Astrocyte (in vitro differentiated cells and primary cell): ENCODE data around the gene C1QC. TPM values are rescaled to one million over a fixed set of nuclear protein-coding genes. Genes with fewer than 3 reads are reported as not detected.

Experiments
- DNase-seq: peaks from one replicate; pipeline ENCODE4 v3.0.0-alpha.2; 2010; ENCODE audit warnings: low read depth
- FAIRE-seq: peaks from 2 replicates; lab custom pipeline; 2011; peaks lifted over from hg19 to GRCh38; lab: Jason Lieb, UNC
- H2AFZ ChIP-seq: 2 replicates; pipeline ENCODE4 v1.6.0; 2012; ENCODE audit warnings: low read depth, low read length, inconsistent platforms
- H3K27ac ChIP-seq: 2 replicates; pipeline ENCODE4 v1.5.1; 2011; ENCODE audit warnings: low read depth, low read length, inconsistent platforms
- H3K27me3 ChIP-seq: 2 replicates; pipeline ENCODE4 v1.6.0; 2011; ENCODE audit warnings: low read length, inconsistent platforms; ENCODE audit not compliant: insufficient read depth
- H3K36me3 ChIP-seq: 2 replicates; pipeline ENCODE4 v1.5.1; 2011; ENCODE audit warnings: low read length, inconsistent platforms; ENCODE audit not compliant: insufficient read depth
- H3K4me1 ChIP-seq: 2 replicates; pipeline ENCODE4 v1.5.1; 2011; ENCODE audit warnings: low read length, inconsistent platforms; ENCODE audit not compliant: insufficient read depth
- H3K4me2 ChIP-seq: 2 replicates; pipeline ENCODE4 v1.6.0; 2012; ENCODE audit warnings: low read length, inconsistent platforms
- H3K4me3 ChIP-seq: 2 replicates; pipeline ENCODE4 v1.5.1; 2011; ENCODE audit warnings: low read depth, mild to moderate bottlenecking, low read length, inconsistent platforms; ENCODE audit not compliant: insufficient read depth
- H3K79me2 ChIP-seq: 2 replicates; pipeline ENCODE4 v1.6.0; 2012; ENCODE audit warnings: mild to moderate bottlenecking, low read length, inconsistent platforms; ENCODE audit not compliant: insufficient read depth
- H3K9ac ChIP-seq: 2 replicates; pipeline ENCODE4 v1.6.0; 2012; ENCODE audit warnings: mild to moderate bottlenecking, low read length, inconsistent platforms
- H3K9me3 ChIP-seq: 2 replicates; pipeline ENCODE4 v1.5.1; 2012; ENCODE audit warnings: low read depth, mild to moderate bottlenecking, low read length, inconsistent platforms; ENCODE audit not compliant: insufficient read depth
- H4K20me1 ChIP-seq: 2 replicates; pipeline ENCODE4 v1.6.0; 2012; ENCODE audit warnings: low read length, inconsistent platforms; ENCODE audit not compliant: insufficient read depth
- H3K27ac Mint-ChIP-seq: one replicate; pipeline ENCODE4 v1.8.0; 2021; ENCODE audit warnings: mild to moderate bottlenecking, mixed read lengths; ENCODE audit not compliant: unreplicated experiment
- H3K27me3 Mint-ChIP-seq: one replicate; pipeline ENCODE4 v1.8.0; 2021; ENCODE audit warnings: low read depth, mixed read lengths; ENCODE audit not compliant: unreplicated experiment
- H3K36me3 Mint-ChIP-seq: one replicate; pipeline ENCODE4 v1.8.0; 2021; ENCODE audit warnings: low read depth, mixed read lengths; ENCODE audit not compliant: unreplicated experiment
- H3K4me1 Mint-ChIP-seq: one replicate; pipeline ENCODE4 v1.8.0; 2021; ENCODE audit warnings: low read depth, mixed read lengths; ENCODE audit not compliant: unreplicated experiment
- H3K4me3 Mint-ChIP-seq: one replicate; pipeline ENCODE4 v1.8.0; 2021; ENCODE audit warnings: mild to moderate bottlenecking, moderate library complexity, mixed read lengths; ENCODE audit not compliant: unreplicated experiment
- H3K9me3 Mint-ChIP-seq: one replicate; pipeline ENCODE4 v1.8.0; 2021; ENCODE audit warnings: mild to moderate bottlenecking, mixed read lengths; ENCODE audit not compliant: unreplicated experiment
- CTCF ChIP-seq: IDR thresholded peaks from 2 replicates; pipeline ENCODE4 v1.5.1; 2011; ENCODE audit warnings: low read depth, mild to moderate bottlenecking, inconsistent platforms, low read length, moderate library complexity; ENCODE audit not compliant: insufficient read depth
- EZH2 ChIP-seq: IDR thresholded peaks from 2 replicates; pipeline ENCODE4 v1.6.1; 2012; ENCODE audit warnings: mild to moderate bottlenecking, low read length, inconsistent platforms; ENCODE audit not compliant: insufficient read depth
- total RNA-seq: library from RNA; stranded (reverse); gene quantifications from 2 replicates; pipeline ENCODE4 v1.2.1, GENCODE V29; 2021

Gene C1QC
- total RNA-seq, 1 donor from 2014 or later, result not detected

- H3K9me3 ChIP-seq, result no peaks in the 10 kb centered on the region
- Mint-ChIP-seq H3K4me3 (no peak overlapping the region), H3K36me3 (no peaks in the 10 kb centered on the region)
Observed at GRCh38 chr1:22660716-22661241, 17.3 kb downstream of the C1QC start.

GRCh38 chr1:22661880-22662279 lies 18.4 kb downstream of the C1QC start:
- H3K4me1 ChIP-seq, result no peaks in the 10 kb centered on the region
- Mint-ChIP-seq H3K4me1 (no peaks in the 10 kb centered on the region), H3K4me3 (no peak overlapping the region), H3K36me3 (no peaks in the 10 kb centered on the region), H3K27me3 (peaks cover 64% of the 10 kb centered on the region), H3K27ac (no peak overlapping the region), H3K9me3 (no peaks in the 10 kb centered on the region)
- TF ChIP-seq EZH2 (no peak), CTCF (no peak)
- H3K9me3 ChIP-seq, result no peaks in the 10 kb centered on the region
- FAIRE-seq (no peak), DNase-seq (no peak)
- no peak overlapping the region for H3K4me2 ChIP-seq
- no peaks in the 10 kb centered on the region for H4K20me1 ChIP-seq
- peaks cover 37% of the 10 kb centered on the region for H3K27me3 ChIP-seq
- no peak overlapping the region for H3K27ac ChIP-seq
- H2AFZ ChIP-seq, result no peak overlapping the region
- H3K4me3 ChIP-seq, result no peak overlapping the region
- H3K9ac ChIP-seq, result no peak overlapping the region
- no peaks in the 10 kb centered on the region for H3K79me2 ChIP-seq
- H3K36me3 ChIP-seq, result no peaks in the 10 kb centered on the region

More at GRCh38 chr1:22660716-22661241, 17.3 kb downstream of the C1QC start:
- H3K27ac ChIP-seq, result no peak overlapping the region
- no peak overlapping the region for H2AFZ ChIP-seq
- H3K27me3 ChIP-seq, result peaks cover 43% of the 10 kb centered on the region
- H3K4me1 ChIP-seq, result no peaks in the 10 kb centered on the region
- FAIRE-seq, result no peak
- no peaks in the 10 kb centered on the region for H3K36me3 ChIP-seq
- H4K20me1 ChIP-seq, result no peaks in the 10 kb centered on the region
- Mint-ChIP-seq H3K9me3 (no peaks in the 10 kb centered on the region), H3K27me3 (peaks cover 65% of the 10 kb centered on the region), H3K4me1 (no peaks in the 10 kb centered on the region), H3K27ac (no peak overlapping the region)
- H3K4me2 ChIP-seq, result no peak overlapping the region
- DNase-seq, result no peak
- H3K4me3 ChIP-seq, result no peak overlapping the region
- H3K79me2 ChIP-seq, result no peaks in the 10 kb centered on the region
- TF ChIP-seq EZH2 (no peak), CTCF (no peak)
- H3K9ac ChIP-seq, result no peak overlapping the region

- Mint-ChIP-seq H3K9me3 (no peaks in the 10 kb centered on the region), H3K27ac (peak overlapping the region; percentile 74), H3K4me1 (no peaks in the 10 kb centered on the region), H3K36me3 (no peaks in the 10 kb centered on the region), H3K4me3 (no peak overlapping the region), H3K27me3 (peaks cover 64% of the 10 kb centered on the region)
- H3K27me3 ChIP-seq, result peaks cover 36% of the 10 kb centered on the region
- no peak for DNase-seq
- no peak overlapping the region for H3K4me3 ChIP-seq
- H3K79me2 ChIP-seq, result no peaks in the 10 kb centered on the region
- no peaks in the 10 kb centered on the region for H3K4me1 ChIP-seq
- FAIRE-seq, result no peak
- H3K27ac ChIP-seq, result no peak overlapping the region
- H3K9me3 ChIP-seq, result no peaks in the 10 kb centered on the region
- H3K36me3 ChIP-seq, result no peaks in the 10 kb centered on the region
- TF ChIP-seq EZH2, result no peak
- no peak for TF ChIP-seq CTCF
- H3K4me2 ChIP-seq, result no peak overlapping the region
- H3K9ac ChIP-seq, result no peak overlapping the region
- H4K20me1 ChIP-seq, result no peaks in the 10 kb centered on the region
- H2AFZ ChIP-seq, result no peak overlapping the region
Observed at GRCh38 chr1:22662318-22662717, 18.9 kb downstream of the C1QC start.
